HCT116 (cell line): ENCODE data around the gene HOMER2.

Source experiments
- EZH2 ChIP-seq: fragments of 200-600 bp; sonication (generic); IDR thresholded peaks from 2 replicates; pipeline ENCODE4 v1.6.1; 2017; ENCODE audit warnings: antibody characterized with exemption, mixed run types
- POLR2A ChIP-seq: IDR thresholded peaks from 2 replicates; pipeline ENCODE4 v1.7.0; 2011; ENCODE audit warnings: borderline replicate concordance; ENCODE audit not compliant: insufficient read depth, insufficient read length; ENCODE audit errors: extremely low read depth
- POLR2AphosphoS5 ChIP-seq: IDR thresholded peaks from 2 replicates; pipeline ENCODE4 v1.6.1; 2011; ENCODE audit warnings: mild to moderate bottlenecking, low read depth, low read length, moderate library complexity
- RAD21 ChIP-seq: IDR thresholded peaks from 2 replicates; pipeline ENCODE4 v1.6.1; 2012; ENCODE audit warnings: low read depth, mild to moderate bottlenecking
- SIN3A ChIP-seq: IDR thresholded peaks from 2 replicates; pipeline ENCODE4 v1.6.1; 2012; ENCODE audit warnings: low read depth
- SRF ChIP-seq: IDR thresholded peaks from 2 replicates; pipeline ENCODE4 v1.6.1; 2012; ENCODE audit warnings: low read depth
- ZNF274 ChIP-seq: fragments of 200-500 bp; sonication (Bioruptor generic); IDR thresholded peaks from 2 replicates; pipeline ENCODE4 v1.6.1; 2014; ENCODE audit warnings: mild to moderate bottlenecking, low read depth, low read length, inconsistent platforms
- TF ChIP-seq, protein P1 (sequence below), 3 experiments: fragments of 200-600 bp in 1 of 3; sonication (generic) in 1 of 3; IDR thresholded peaks in 2 of 3; conservative IDR thresholded peaks in 1 of 3; 2 replicates each; pipeline ENCODE4 v1.5.1; 2012 to 2017; ENCODE audit warnings: low read depth in 2 of 3, low read length in 2 of 3, antibody characterized with exemption in 1 of 3, borderline replicate concordance in 1 of 3, control low read depth in 1 of 3, mild to moderate bottlenecking in 1 of 3, mixed read lengths in 1 of 3, mixed run types in 1 of 3, moderate library complexity in 1 of 3; ENCODE audit not compliant: insufficient read depth in 1 of 3
- TF ChIP-seq, protein P2 (sequence below): IDR thresholded peaks from 2 replicates; pipeline ENCODE4 v1.6.1; 2012
- TF ChIP-seq, protein P3 (sequence below): IDR thresholded peaks from 2 replicates; pipeline ENCODE4 v1.6.1; 2012; ENCODE audit warnings: low read depth

DNA sequence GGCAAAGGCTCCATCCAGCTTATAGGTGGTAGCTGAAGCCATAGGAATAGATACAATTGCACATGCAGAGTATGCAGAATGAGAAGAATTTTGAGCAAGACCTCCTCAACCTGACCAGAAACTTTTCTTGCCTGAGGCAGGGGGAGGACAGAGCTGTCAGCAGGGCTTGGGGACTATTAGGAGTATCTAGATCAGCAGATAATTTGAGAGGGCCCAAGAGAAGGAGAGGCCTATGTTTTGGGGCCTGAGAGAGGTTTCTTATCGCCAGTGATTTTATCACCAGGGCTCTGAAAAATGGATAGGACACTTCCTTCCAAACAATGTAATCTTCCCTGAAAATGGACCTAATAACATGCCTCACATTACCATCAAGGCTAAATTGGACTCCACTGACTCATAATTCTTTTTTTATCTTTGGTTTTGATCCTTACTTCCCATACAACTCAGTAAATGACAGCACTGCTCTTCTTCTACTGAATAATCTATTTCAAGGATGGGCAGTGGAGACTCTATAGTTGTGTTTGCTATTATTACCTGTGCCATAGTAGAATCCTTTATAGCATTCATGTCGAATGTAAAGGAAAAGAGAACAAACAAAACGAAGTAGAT, 17.7 kb upstream of the HOMER2 start:
- TF ChIP-seq, protein P1, sequence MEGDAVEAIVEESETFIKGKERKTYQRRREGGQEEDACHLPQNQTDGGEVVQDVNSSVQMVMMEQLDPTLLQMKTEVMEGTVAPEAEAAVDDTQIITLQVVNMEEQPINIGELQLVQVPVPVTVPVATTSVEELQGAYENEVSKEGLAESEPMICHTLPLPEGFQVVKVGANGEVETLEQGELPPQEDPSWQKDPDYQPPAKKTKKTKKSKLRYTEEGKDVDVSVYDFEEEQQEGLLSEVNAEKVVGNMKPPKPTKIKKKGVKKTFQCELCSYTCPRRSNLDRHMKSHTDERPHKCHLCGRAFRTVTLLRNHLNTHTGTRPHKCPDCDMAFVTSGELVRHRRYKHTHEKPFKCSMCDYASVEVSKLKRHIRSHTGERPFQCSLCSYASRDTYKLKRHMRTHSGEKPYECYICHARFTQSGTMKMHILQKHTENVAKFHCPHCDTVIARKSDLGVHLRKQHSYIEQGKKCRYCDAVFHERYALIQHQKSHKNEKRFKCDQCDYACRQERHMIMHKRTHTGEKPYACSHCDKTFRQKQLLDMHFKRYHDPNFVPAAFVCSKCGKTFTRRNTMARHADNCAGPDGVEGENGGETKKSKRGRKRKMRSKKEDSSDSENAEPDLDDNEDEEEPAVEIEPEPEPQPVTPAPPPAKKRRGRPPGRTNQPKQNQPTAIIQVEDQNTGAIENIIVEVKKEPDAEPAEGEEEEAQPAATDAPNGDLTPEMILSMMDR (IDR thresholded peaks at IDR 0.05 in 2 of 3, conservative IDR thresholded peaks at IDR 0.05 in 1 of 3; ENCODE audit: borderline replicate concordance in 1 of 3, insufficient read depth in 1 of 3, low read depth in 2 of 3, low read length in 2 of 3), result no peak
- TF ChIP-seq EZH2 (no peak), POLR2A (no peak), SRF (no peak), RAD21 (no peak), POLR2AphosphoS5 (no peak), ZNF274 (no peak), SIN3A (no peak)
- TF ChIP-seq, protein P2, sequence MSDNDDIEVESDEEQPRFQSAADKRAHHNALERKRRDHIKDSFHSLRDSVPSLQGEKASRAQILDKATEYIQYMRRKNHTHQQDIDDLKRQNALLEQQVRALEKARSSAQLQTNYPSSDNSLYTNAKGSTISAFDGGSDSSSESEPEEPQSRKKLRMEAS, result no peak
- TF ChIP-seq, protein P3, sequence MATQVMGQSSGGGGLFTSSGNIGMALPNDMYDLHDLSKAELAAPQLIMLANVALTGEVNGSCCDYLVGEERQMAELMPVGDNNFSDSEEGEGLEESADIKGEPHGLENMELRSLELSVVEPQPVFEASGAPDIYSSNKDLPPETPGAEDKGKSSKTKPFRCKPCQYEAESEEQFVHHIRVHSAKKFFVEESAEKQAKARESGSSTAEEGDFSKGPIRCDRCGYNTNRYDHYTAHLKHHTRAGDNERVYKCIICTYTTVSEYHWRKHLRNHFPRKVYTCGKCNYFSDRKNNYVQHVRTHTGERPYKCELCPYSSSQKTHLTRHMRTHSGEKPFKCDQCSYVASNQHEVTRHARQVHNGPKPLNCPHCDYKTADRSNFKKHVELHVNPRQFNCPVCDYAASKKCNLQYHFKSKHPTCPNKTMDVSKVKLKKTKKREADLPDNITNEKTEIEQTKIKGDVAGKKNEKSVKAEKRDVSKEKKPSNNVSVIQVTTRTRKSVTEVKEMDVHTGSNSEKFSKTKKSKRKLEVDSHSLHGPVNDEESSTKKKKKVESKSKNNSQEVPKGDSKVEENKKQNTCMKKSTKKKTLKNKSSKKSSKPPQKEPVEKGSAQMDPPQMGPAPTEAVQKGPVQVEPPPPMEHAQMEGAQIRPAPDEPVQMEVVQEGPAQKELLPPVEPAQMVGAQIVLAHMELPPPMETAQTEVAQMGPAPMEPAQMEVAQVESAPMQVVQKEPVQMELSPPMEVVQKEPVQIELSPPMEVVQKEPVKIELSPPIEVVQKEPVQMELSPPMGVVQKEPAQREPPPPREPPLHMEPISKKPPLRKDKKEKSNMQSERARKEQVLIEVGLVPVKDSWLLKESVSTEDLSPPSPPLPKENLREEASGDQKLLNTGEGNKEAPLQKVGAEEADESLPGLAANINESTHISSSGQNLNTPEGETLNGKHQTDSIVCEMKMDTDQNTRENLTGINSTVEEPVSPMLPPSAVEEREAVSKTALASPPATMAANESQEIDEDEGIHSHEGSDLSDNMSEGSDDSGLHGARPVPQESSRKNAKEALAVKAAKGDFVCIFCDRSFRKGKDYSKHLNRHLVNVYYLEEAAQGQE, result no peak
